ENCODE measurements around the gene RABGEF1. TPM values are rescaled to one million over a fixed set of nuclear protein-coding genes. Genes with fewer than 3 reads are reported as not detected.
"Not testable (repeated sequence)": the region's sequence is repeated elsewhere in the genome, so short reads cannot be mapped to it uniquely, and the experiment has no call there.

RABGEF1 gene
- total RNA-seq, 1 experiment from 2014 or later: 27.3 TPM

DNA sequence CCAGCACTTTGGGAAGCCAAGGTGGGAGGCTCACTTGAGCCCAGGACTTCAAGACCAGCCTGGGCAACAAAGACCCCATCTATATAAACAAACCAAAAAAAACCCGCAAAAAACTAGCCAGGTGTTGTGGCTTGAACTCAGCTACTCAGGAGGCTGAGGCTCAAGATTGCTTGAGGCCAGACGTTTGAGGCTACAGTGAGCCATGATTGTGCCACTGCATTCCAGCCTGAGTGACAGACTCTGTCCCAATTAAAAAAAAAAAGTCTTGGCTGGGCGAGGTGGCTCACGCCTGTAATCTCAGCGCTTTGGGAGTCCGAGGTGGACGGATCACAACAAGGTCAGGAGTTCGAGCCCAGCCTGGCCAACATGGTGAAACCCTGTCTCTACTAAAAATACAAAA is 11.4 kb downstream of the RABGEF1 start:
- Histone ChIP-seq H3K36me3 (ENCODE audit: control insufficient read depth, insufficient read depth, low read length) (no peaks in the 10 kb centered on the region; the same call in 1 of the 2 replicates), H3K27ac (ENCODE audit: low read length) (no peak overlapping the region), H3K4me1 (ENCODE audit: control insufficient read depth, insufficient read depth, low read length) (peaks cover 10% of the 10 kb centered on the region; the same call in 1 of the 2 replicates), H3K9me3 (ENCODE audit: control insufficient read depth, insufficient read depth, low read depth, low read length) (no peaks in the 10 kb centered on the region), H3K4me3 (ENCODE audit: low read depth in 2 of 2, low read length in 2 of 2) (no peak overlapping the region), H3K27me3 (ENCODE audit: control insufficient read depth, insufficient read depth, low read length) (no peaks in the 10 kb centered on the region)
- POLR2A ChIA-PET: no interaction called here
- in situ Hi-C loops (cut with HindIII; ENCODE audit: low pct_unique_long_range_greater_than_20kb, low sequenced_read_pairs) (no loop called here), intact Hi-C loops (cut with micrococcal nuclease; ENCODE audit: unreplicated experiment) (no loop called here)
- CTCF ChIA-PET: interaction anchor here (0.7 kb wide), 1 partner anchor 9 kb away, joined by 12 read pairs; no protein-coding TSS in a partner anchor
- ATAC-seq: no peak
- TF ChIP-seq POLR2AphosphoS5 (IDR thresholded peaks at IDR 0.05; ENCODE audit: low read depth, low read length) (no peak), SIN3A (IDR thresholded peaks at IDR 0.05; ENCODE audit: borderline replicate concordance, insufficient read depth, low read depth, low read length) (no peak), TCF7L2 (IDR thresholded peaks at IDR 0.05; ENCODE audit: low read depth, low read length) (no peak)
- TF ChIP-seq, protein P1, sequence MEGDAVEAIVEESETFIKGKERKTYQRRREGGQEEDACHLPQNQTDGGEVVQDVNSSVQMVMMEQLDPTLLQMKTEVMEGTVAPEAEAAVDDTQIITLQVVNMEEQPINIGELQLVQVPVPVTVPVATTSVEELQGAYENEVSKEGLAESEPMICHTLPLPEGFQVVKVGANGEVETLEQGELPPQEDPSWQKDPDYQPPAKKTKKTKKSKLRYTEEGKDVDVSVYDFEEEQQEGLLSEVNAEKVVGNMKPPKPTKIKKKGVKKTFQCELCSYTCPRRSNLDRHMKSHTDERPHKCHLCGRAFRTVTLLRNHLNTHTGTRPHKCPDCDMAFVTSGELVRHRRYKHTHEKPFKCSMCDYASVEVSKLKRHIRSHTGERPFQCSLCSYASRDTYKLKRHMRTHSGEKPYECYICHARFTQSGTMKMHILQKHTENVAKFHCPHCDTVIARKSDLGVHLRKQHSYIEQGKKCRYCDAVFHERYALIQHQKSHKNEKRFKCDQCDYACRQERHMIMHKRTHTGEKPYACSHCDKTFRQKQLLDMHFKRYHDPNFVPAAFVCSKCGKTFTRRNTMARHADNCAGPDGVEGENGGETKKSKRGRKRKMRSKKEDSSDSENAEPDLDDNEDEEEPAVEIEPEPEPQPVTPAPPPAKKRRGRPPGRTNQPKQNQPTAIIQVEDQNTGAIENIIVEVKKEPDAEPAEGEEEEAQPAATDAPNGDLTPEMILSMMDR (IDR thresholded peaks at IDR 0.05): no peak
- TF ChIP-seq, protein P2, sequence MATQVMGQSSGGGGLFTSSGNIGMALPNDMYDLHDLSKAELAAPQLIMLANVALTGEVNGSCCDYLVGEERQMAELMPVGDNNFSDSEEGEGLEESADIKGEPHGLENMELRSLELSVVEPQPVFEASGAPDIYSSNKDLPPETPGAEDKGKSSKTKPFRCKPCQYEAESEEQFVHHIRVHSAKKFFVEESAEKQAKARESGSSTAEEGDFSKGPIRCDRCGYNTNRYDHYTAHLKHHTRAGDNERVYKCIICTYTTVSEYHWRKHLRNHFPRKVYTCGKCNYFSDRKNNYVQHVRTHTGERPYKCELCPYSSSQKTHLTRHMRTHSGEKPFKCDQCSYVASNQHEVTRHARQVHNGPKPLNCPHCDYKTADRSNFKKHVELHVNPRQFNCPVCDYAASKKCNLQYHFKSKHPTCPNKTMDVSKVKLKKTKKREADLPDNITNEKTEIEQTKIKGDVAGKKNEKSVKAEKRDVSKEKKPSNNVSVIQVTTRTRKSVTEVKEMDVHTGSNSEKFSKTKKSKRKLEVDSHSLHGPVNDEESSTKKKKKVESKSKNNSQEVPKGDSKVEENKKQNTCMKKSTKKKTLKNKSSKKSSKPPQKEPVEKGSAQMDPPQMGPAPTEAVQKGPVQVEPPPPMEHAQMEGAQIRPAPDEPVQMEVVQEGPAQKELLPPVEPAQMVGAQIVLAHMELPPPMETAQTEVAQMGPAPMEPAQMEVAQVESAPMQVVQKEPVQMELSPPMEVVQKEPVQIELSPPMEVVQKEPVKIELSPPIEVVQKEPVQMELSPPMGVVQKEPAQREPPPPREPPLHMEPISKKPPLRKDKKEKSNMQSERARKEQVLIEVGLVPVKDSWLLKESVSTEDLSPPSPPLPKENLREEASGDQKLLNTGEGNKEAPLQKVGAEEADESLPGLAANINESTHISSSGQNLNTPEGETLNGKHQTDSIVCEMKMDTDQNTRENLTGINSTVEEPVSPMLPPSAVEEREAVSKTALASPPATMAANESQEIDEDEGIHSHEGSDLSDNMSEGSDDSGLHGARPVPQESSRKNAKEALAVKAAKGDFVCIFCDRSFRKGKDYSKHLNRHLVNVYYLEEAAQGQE (IDR thresholded peaks at IDR 0.05; ENCODE audit: insufficient read depth in 1 of 2, low read depth in 2 of 2, low read length in 1 of 2): no peak
- DNase-seq (ENCODE audit: low read depth, low spot score): no peak
- BruUV-seq (replicated peaks): no TSS peak

DNA sequence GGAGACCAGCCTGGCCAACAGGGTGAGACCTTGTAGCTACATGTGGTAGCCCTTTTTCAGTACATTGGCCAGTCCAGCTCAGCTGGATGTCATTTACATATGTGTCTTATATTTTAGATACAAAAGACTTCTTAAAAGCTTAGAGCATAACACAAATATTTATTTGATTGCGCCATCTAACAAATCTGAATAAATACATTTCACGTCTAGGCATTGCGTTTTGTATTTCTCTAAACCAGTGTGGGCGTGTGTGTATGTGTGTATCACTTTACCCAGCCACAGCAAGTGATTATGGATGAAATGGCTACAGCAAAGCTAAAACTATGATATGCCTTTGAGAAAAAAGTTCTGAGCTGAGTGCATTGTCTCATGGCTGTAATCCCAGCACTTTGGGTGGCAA is 14.0 kb downstream of the RABGEF1 start:
- Histone ChIP-seq H3K36me3 (ENCODE audit: control insufficient read depth, insufficient read depth, low read length) (no peaks in the 10 kb centered on the region; the same call in 1 of the 2 replicates), H3K9me3 (ENCODE audit: control insufficient read depth, insufficient read depth, low read depth, low read length) (no peaks in the 10 kb centered on the region), H3K4me1 (ENCODE audit: control insufficient read depth, insufficient read depth, low read length) (peaks cover 4% of the 10 kb centered on the region; the same call in 1 of the 2 replicates), H3K4me3 (ENCODE audit: low read depth in 2 of 2, low read length in 2 of 2) (no peak overlapping the region), H3K27me3 (ENCODE audit: control insufficient read depth, insufficient read depth, low read length) (no peaks in the 10 kb centered on the region), H3K27ac (ENCODE audit: low read length) (no peak overlapping the region)
- DNase-seq (ENCODE audit: low read depth, low spot score): no peak
- no TSS peak for BruUV-seq (replicated peaks)
- TF ChIP-seq TCF7L2 (IDR thresholded peaks at IDR 0.05; ENCODE audit: low read depth, low read length) (no peak), SIN3A (IDR thresholded peaks at IDR 0.05; ENCODE audit: borderline replicate concordance, insufficient read depth, low read depth, low read length) (no peak), POLR2AphosphoS5 (IDR thresholded peaks at IDR 0.05; ENCODE audit: low read depth, low read length) (no peak)
- TF ChIP-seq, protein P1 (IDR thresholded peaks at IDR 0.05): no peak
- TF ChIP-seq, protein P2 (IDR thresholded peaks at IDR 0.05; ENCODE audit: insufficient read depth in 1 of 2, low read depth in 2 of 2, low read length in 1 of 2): no peak
- ChIA-PET CTCF (interaction anchor here (0.7 kb wide), 1 partner anchor 30 kb away, joined by 3 read pairs; no protein-coding TSS in a partner anchor), POLR2A (interaction anchor here (0.6 kb wide), 2 partner anchors 22 to 179 kb away, joined by 3 read pairs; no protein-coding TSS in a partner anchor)
- intact Hi-C loops (cut with micrococcal nuclease; ENCODE audit: unreplicated experiment): no loop called here
- in situ Hi-C loops (cut with HindIII; ENCODE audit: low pct_unique_long_range_greater_than_20kb, low sequenced_read_pairs): no loop called here
- no peak for ATAC-seq

DNA sequence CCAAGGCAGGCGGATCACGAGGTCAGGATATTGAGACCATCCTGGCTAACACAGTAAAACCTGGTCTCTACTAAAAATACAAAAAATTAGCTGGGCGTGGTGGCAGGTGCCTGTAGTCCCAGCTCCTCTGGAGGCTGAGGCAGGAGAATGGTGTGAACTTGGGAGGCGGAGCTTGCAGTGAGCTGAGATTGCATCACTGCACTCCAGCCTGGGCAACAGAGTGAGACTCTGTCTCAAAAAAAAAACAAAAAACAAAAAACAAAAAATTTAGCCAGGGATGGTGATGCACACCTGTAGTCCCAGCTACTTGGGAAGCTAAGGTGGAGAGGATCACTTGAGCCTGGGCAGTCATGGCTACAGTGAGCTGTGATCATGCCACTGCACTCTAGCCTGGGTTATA is 14.5 kb downstream of the RABGEF1 start:
- in situ Hi-C loops (cut with HindIII; ENCODE audit: low pct_unique_long_range_greater_than_20kb, low sequenced_read_pairs); H3K27me3 ChIP-seq (ENCODE audit: control insufficient read depth, insufficient read depth, low read length); H3K9me3 ChIP-seq (ENCODE audit: control insufficient read depth, insufficient read depth, low read depth, low read length); H3K4me1 ChIP-seq (ENCODE audit: control insufficient read depth, insufficient read depth, low read length); H3K27ac ChIP-seq (ENCODE audit: low read length); intact Hi-C loops (cut with micrococcal nuclease; ENCODE audit: unreplicated experiment); ATAC-seq; H3K4me3 ChIP-seq (ENCODE audit: low read depth in 2 of 2, low read length in 2 of 2); BruUV-seq (replicated peaks); H3K36me3 ChIP-seq (ENCODE audit: control insufficient read depth, insufficient read depth, low read length); DNase-seq (ENCODE audit: low read depth, low spot score): not testable (repeated sequence)
- ChIA-PET POLR2A (interaction anchor here (0.6 kb wide), 2 partner anchors 22 to 178 kb away, joined by 3 read pairs; no protein-coding TSS in a partner anchor), CTCF (interaction anchor here (0.7 kb wide), 1 partner anchor 29 kb away, joined by 3 read pairs; no protein-coding TSS in a partner anchor)

All from Panc1 (cell line).